ENCODE results near the gene FRMD4B. TPM values are rescaled to one million over a fixed set of nuclear protein-coding genes. Genes with fewer than 3 reads are reported as not detected.
A peak's percentile ranks its signal among the peaks of the same experiment; 100 is the strongest.

FRMD4B gene
- total RNA-seq, 1 donor from 2014 or later: 37.4 TPM

DNA sequence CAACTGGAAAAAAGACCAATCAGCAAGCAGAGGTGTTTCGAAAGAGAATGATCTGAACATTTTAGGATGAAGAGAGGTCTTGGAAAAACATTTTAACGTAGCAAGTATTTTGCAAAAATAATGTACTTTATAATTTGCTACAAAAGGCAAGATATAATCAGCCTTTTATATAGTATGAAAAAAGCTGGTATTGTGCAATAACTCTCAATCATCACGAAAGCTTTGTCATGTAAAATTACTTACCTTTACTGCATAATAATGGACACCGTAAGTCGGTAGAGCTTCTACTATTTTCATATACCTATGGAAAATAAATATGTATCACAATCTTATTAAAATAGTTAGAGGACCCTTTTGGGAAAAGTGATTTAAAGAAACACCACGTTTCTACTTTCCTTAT is 167.8 kb downstream of the FRMD4B start:
- DNase-seq (ENCODE audit: extremely low spot score, unreplicated experiment): no peak
- TF ChIP-seq, protein P1, sequence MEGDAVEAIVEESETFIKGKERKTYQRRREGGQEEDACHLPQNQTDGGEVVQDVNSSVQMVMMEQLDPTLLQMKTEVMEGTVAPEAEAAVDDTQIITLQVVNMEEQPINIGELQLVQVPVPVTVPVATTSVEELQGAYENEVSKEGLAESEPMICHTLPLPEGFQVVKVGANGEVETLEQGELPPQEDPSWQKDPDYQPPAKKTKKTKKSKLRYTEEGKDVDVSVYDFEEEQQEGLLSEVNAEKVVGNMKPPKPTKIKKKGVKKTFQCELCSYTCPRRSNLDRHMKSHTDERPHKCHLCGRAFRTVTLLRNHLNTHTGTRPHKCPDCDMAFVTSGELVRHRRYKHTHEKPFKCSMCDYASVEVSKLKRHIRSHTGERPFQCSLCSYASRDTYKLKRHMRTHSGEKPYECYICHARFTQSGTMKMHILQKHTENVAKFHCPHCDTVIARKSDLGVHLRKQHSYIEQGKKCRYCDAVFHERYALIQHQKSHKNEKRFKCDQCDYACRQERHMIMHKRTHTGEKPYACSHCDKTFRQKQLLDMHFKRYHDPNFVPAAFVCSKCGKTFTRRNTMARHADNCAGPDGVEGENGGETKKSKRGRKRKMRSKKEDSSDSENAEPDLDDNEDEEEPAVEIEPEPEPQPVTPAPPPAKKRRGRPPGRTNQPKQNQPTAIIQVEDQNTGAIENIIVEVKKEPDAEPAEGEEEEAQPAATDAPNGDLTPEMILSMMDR (conservative IDR thresholded peaks at IDR 0.05): no peak
- peaks cover 38% of the 10 kb centered on the region for H3K36me3 Mint-ChIP-seq
- H3K4me3 Mint-ChIP-seq: no peak overlapping the region
- H3K27me3 Mint-ChIP-seq: no peaks in the 10 kb centered on the region
- H3K27ac Mint-ChIP-seq: no peak overlapping the region
- H3K4me1 Mint-ChIP-seq (ENCODE audit: unreplicated experiment): peaks cover 4% of the 10 kb centered on the region
- no peaks in the 10 kb centered on the region for H3K9me3 Mint-ChIP-seq

DNA sequence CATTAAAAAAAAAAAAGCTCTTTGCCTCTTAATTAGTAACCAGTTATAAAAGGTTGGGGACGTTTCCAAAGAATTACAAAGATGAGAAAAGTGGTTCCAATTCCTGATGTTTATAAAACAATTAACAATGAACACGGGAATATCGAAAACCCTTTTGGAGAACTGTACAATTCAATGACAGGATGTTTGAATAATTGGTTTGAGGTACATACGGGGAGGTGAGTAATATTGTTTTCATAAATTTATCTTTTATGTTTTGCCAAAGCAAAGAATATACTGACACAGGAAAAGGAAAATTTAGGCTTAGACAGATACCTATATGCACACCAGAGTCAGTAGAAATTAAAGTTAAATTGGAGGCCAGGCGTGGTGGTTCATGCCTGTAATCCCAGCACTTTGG is 168.9 kb downstream of the FRMD4B start:
- TF ChIP-seq, protein P1 (conservative IDR thresholded peaks at IDR 0.05): no peak
- DNase-seq (ENCODE audit: extremely low spot score, unreplicated experiment): no peak
- Mint-ChIP-seq H3K4me3 (no peak overlapping the region), H3K36me3 (peaks cover 45% of the 10 kb centered on the region), H3K27me3 (no peaks in the 10 kb centered on the region), H3K4me1 (ENCODE audit: unreplicated experiment) (peaks cover 12% of the 10 kb centered on the region), H3K9me3 (no peaks in the 10 kb centered on the region), H3K27ac (no peak overlapping the region)

DNA sequence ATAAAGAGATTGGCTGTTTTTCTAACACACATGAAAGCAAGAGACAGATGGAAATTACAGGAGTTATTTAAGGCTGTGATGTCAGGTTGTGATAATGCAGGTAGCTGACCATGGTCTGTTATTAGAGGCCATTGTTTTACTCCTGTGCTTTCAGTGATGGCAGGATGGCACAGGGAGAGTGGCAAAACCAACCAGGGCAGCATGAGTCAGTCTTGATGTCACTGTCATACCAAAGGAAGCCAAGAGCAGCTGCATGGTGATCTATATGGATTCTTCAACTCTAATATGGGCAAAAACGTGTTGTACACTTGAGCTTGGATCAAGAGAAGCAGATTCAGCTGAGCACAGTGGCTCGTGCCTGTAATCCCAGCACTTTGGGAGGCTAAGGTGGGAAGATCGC is 171.6 kb downstream of the FRMD4B start:
- H3K4me1 Mint-ChIP-seq (ENCODE audit: unreplicated experiment): peaks cover 23% of the 10 kb centered on the region
- no peak overlapping the region for H3K27ac Mint-ChIP-seq
- no peaks in the 10 kb centered on the region for H3K27me3 Mint-ChIP-seq
- TF ChIP-seq, protein P1 (conservative IDR thresholded peaks at IDR 0.05): no peak
- H3K4me3 Mint-ChIP-seq: no peak overlapping the region
- no peaks in the 10 kb centered on the region for H3K9me3 Mint-ChIP-seq
- no peak for DNase-seq (ENCODE audit: extremely low spot score, unreplicated experiment)
- H3K36me3 Mint-ChIP-seq: peaks cover 35% of the 10 kb centered on the region

DNA sequence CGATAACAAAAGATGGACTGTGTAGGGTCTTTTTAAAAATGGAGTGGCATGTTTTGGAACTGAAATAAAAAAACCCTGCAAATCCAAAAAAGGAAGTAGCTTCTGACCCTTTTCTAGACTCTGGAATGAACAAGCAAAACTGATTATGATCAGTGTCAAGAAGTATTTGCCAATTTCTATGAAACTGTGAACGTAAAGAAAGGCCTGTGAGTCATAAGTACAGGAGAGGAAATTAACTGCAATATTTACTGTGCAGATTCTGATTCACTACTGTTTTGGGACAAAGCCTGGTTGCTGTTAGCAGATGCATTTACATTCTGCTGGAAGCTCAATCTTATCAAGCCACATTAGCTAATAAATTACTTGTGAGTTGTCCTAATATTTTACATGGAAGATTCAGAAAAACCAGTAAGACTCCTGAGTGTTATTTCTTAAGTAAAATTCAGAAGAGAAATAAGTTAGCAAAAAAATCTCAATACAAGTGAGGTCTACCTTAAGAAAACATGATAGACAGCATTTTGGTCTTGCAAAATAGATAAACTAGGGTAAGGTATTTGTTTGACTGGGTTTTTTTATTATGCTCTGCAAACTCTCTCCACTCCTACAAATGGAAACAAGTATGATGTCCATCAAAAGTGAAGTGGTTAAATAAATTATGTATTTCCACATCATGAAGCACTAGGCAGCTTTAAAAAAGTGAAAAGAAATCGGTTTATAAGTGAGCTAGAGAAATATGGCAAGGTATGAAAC is 173.3 kb downstream of the FRMD4B start:
- H3K27me3 Mint-ChIP-seq: no peaks in the 10 kb centered on the region
- H3K36me3 Mint-ChIP-seq: peaks cover 36% of the 10 kb centered on the region
- peaks cover 23% of the 10 kb centered on the region for H3K4me1 Mint-ChIP-seq (ENCODE audit: unreplicated experiment)
- H3K27ac Mint-ChIP-seq: peak overlapping the region; percentile 93
- TF ChIP-seq, protein P1 (conservative IDR thresholded peaks at IDR 0.05): no peak
- no peaks in the 10 kb centered on the region for H3K9me3 Mint-ChIP-seq
- DNase-seq (ENCODE audit: extremely low spot score, unreplicated experiment): no peak
- H3K4me3 Mint-ChIP-seq: peak overlapping the region; percentile 41

DNA sequence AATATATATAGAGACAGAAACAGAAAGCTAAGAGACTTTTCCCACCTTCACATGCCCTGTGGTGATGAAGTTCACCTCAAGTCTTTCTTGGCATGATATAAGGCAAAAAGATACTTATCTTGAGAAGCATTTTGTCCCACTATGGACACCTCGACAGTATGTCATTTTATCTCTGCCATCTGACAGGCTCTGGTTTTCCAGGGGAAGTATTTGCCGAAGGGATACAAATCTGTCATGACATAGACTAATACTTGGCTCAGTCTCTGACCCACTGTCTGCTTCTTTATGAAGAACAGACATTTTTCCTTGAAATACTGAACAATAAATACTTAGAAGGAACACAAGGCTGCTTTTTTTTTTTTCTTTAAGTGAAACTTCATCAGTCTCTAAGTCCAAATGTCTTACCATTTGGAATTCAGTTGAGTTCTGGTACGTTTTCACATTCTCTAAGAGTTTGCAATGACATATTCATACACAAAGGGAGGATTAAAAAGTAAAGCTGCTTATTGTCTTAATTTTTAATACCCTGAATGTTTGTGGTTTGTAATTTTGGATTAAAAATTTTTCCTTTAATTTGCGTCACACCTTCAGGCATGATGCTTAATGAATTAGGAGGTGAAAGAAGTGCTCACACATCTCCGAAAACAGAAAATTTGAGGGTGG is 175.7 kb downstream of the FRMD4B start:
- TF ChIP-seq, protein P1 (conservative IDR thresholded peaks at IDR 0.05): no peak
- Mint-ChIP-seq H3K9me3 (no peaks in the 10 kb centered on the region), H3K4me1 (ENCODE audit: unreplicated experiment) (peaks cover 23% of the 10 kb centered on the region), H3K36me3 (peaks cover 30% of the 10 kb centered on the region), H3K4me3 (peak overlapping the region; percentile 34), H3K27ac (peak overlapping the region; percentile 83), H3K27me3 (no peaks in the 10 kb centered on the region)
- no peak for DNase-seq (ENCODE audit: extremely low spot score, unreplicated experiment)

All from type B pancreatic cell (in vitro differentiated cells).